ENCODE data around the gene MORN5. TPM values are rescaled to one million over a fixed set of nuclear protein-coding genes. Genes with fewer than 3 reads are reported as not detected.

MORN5 gene
- total and polyA plus RNA-seq, 2 experiments from 2014 or later: not detected

GRCh38 chr9:122158202-122158601, 1.5 kb upstream of the MORN5 start:
- H3K4me2 ChIP-seq: no peak overlapping the region
- Mint-ChIP-seq H3K9me3 (peaks cover 10% of the 10 kb centered on the region), H3K4me1 (peaks cover 7% of the 10 kb centered on the region; the same call in 2 of the 3 replicates), H3K4me3 (peak overlapping the region; percentile 36), H3K27me3 (ENCODE audit: insufficient read depth, low read depth, poor library complexity) (peaks cover 5% of the 10 kb centered on the region), H3K27ac (no peak overlapping the region), H3K36me3 (ENCODE audit: low read depth) (peaks cover 4% of the 10 kb centered on the region; the same call in 1 of the 3 replicates)
- peak; percentile 74 for ATAC-seq
- no peaks in the 10 kb centered on the region for H3K36me3 ChIP-seq (ENCODE audit: insufficient read depth)
- TF ChIP-seq EZH2 (IDR thresholded peaks at IDR 0.05; ENCODE audit: low read depth, unreplicated experiment) (no peak), REST (IDR thresholded peaks at IDR 0.05; ENCODE audit: unreplicated experiment) (no peak), JUNB (IDR thresholded peaks at IDR 0.05; ENCODE audit: unreplicated experiment) (no peak)
- TF ChIP-seq, protein P1, sequence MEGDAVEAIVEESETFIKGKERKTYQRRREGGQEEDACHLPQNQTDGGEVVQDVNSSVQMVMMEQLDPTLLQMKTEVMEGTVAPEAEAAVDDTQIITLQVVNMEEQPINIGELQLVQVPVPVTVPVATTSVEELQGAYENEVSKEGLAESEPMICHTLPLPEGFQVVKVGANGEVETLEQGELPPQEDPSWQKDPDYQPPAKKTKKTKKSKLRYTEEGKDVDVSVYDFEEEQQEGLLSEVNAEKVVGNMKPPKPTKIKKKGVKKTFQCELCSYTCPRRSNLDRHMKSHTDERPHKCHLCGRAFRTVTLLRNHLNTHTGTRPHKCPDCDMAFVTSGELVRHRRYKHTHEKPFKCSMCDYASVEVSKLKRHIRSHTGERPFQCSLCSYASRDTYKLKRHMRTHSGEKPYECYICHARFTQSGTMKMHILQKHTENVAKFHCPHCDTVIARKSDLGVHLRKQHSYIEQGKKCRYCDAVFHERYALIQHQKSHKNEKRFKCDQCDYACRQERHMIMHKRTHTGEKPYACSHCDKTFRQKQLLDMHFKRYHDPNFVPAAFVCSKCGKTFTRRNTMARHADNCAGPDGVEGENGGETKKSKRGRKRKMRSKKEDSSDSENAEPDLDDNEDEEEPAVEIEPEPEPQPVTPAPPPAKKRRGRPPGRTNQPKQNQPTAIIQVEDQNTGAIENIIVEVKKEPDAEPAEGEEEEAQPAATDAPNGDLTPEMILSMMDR (conservative IDR thresholded peaks at IDR 0.05; ENCODE audit: low read depth in 2 of 2): peak; percentile 55 to 63
- H4K20me1 ChIP-seq (replicated peaks; ENCODE audit: insufficient read depth): peaks cover 11% of the 10 kb centered on the region
- H3K79me2 ChIP-seq (replicated peaks; ENCODE audit: insufficient read depth): peaks cover 50% of the 10 kb centered on the region
- no peak overlapping the region for H2AFZ ChIP-seq
- H3K27ac ChIP-seq (ENCODE audit: low read depth): no peak overlapping the region
- no peaks in the 10 kb centered on the region for H3K27me3 ChIP-seq (ENCODE audit: insufficient read depth)
- no peak overlapping the region for H3K4me3 ChIP-seq
- H3K4me1 ChIP-seq (ENCODE audit: insufficient read depth): peaks cover 11% of the 10 kb centered on the region; the same call in 1 of the 2 replicates
- H3F3A ChIP-seq (replicated peaks; ENCODE audit: low read depth): no peaks in the 10 kb centered on the region
- DNase-seq (ENCODE audit: low spot score): peak; percentile 71
- no peaks in the 10 kb centered on the region for H3K9me2 ChIP-seq (ENCODE audit: insufficient read depth)

DNA sequence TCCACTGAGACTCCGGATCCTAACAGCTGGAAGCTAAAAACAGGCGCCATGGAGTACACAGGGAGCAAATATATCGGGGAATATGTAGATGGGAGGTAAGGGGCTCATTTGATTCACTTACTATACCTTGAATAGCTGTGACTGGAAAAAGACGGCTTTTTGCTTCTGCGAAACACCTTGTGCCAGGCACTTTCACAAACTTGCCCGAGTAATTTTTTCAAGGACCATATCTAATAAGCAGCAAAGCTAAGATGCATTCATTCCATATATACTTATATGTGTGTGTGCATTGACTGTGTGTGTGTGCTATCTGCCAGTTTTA, 178 bp downstream of the MORN5 start:
- DNase-seq (ENCODE audit: low spot score) (no peak), ATAC-seq (no peak)
- Histone ChIP-seq H4K20me1 (replicated peaks; ENCODE audit: insufficient read depth) (peaks cover 11% of the 10 kb centered on the region), H3K27me3 (ENCODE audit: insufficient read depth) (no peaks in the 10 kb centered on the region), H3K79me2 (replicated peaks; ENCODE audit: insufficient read depth) (peaks cover 38% of the 10 kb centered on the region), H3K4me2 (peak overlapping the region; percentile 37), H3F3A (replicated peaks; ENCODE audit: low read depth) (no peaks in the 10 kb centered on the region), H3K36me3 (ENCODE audit: insufficient read depth) (no peaks in the 10 kb centered on the region), H3K27ac (ENCODE audit: low read depth) (no peak overlapping the region), H2AFZ (no peak overlapping the region), H3K4me1 (ENCODE audit: insufficient read depth) (peaks cover 5% of the 10 kb centered on the region; the same call in 1 of the 2 replicates), H3K9me2 (ENCODE audit: insufficient read depth) (no peaks in the 10 kb centered on the region), H3K4me3 (peak overlapping the region; percentile 96)
- peaks cover 10% of the 10 kb centered on the region for H3K9me3 Mint-ChIP-seq
- peaks cover 5% of the 10 kb centered on the region for H3K27me3 Mint-ChIP-seq (ENCODE audit: insufficient read depth, low read depth, poor library complexity)
- no peak overlapping the region; the same call in 1 of the 2 replicates for H3K27ac Mint-ChIP-seq
- no peak for TF ChIP-seq EZH2phosphoT487 (IDR thresholded peaks at IDR 0.05; ENCODE audit: unreplicated experiment)
- H3K36me3 Mint-ChIP-seq (ENCODE audit: low read depth): peaks cover 4% of the 10 kb centered on the region; the same call in 1 of the 3 replicates
- peak overlapping the region; percentile 97 for H3K4me3 Mint-ChIP-seq
- peaks cover 7% of the 10 kb centered on the region; the same call in 2 of the 3 replicates for H3K4me1 Mint-ChIP-seq
